Measurements from ENCODE around the gene AQP5. TPM values are rescaled to one million over a fixed set of nuclear protein-coding genes. Genes with fewer than 3 reads are reported as not detected.
A peak's percentile ranks its signal among the peaks of the same experiment; 100 is the strongest.

Gene AQP5
- polyA plus RNA-seq, 3 donors, result not detected

- no peak overlapping the region for H3K27ac ChIP-seq (ENCODE audit: low read depth in 1 of 2, low read length in 2 of 2)
- no peaks in the 10 kb centered on the region for H3K79me2 ChIP-seq (ENCODE audit: insufficient read depth, low read length)
- no peak overlapping the region for H3K4me3 ChIP-seq (replicated peaks in 1 of 3; ENCODE audit: low read depth in 2 of 3, low read length in 3 of 3)
- peaks cover 0 to 13% of the 10 kb centered on the region in 2 donors for H3K27me3 ChIP-seq (ENCODE audit: control insufficient read depth in 2 of 2, insufficient read depth in 2 of 2, low read length in 2 of 2)
- Mint-ChIP-seq H3K4me3 (no peak overlapping the region), H3K27ac (no peak overlapping the region), H3K4me1 (peaks cover 40% of the 10 kb centered on the region), H3K27me3 (ENCODE audit: low read depth in 3 of 3) (peaks cover 5 to 11% (median 5%) of the 10 kb centered on the region in 3 donors), H3K9me3 (peaks cover 0 to 2% (median 0%) of the 10 kb centered on the region in 7 donors), H3K36me3 (peaks cover 3% of the 10 kb centered on the region in 2 donors)
- DNase-seq, result no peak
- H4K20me1 ChIP-seq (ENCODE audit: insufficient read depth, low read length), result no peaks in the 10 kb centered on the region
- 79% methylated on average over 16 of the region's 17 CpGs for WGBS (ENCODE audit: insufficient coverage)
- peak overlapping the region; percentile 53 for H2AFZ ChIP-seq (ENCODE audit: insufficient read depth, low read depth, low read length, poor library complexity, severe bottlenecking)
- no peaks in the 10 kb centered on the region for H3K36me3 ChIP-seq (replicated peaks in 1 of 2; ENCODE audit: control insufficient read depth in 1 of 2, insufficient read depth in 2 of 2, low read length in 2 of 2)
- H3K4me1 ChIP-seq (ENCODE audit: control insufficient read depth in 1 of 2, insufficient read depth in 2 of 2, low read length in 2 of 2), result peaks cover 23 to 38% of the 10 kb centered on the region in 2 donors
- TF ChIP-seq CTCF (IDR thresholded peaks at IDR 0.05), result no peak
- intact Hi-C loops (cut with micrococcal nuclease), result no loop called here
- no peaks in the 10 kb centered on the region for H3K9me3 ChIP-seq (replicated peaks in 1 of 2; ENCODE audit: control insufficient read depth in 1 of 2, insufficient read depth in 1 of 2, low read length in 2 of 2)
- H3K9ac ChIP-seq (ENCODE audit: insufficient read depth, low read length, poor library complexity, severe bottlenecking), result no peak overlapping the region
- H3K4me2 ChIP-seq (replicated peaks; ENCODE audit: extremely low read depth, low read length, poor library complexity, severe bottlenecking), result peak overlapping the region; percentile 27
Measured at GRCh38 chr12:49975318-49975761, 13.7 kb downstream of the AQP5 start.

- Histone ChIP-seq H3K4me3 (replicated peaks in 1 of 3; ENCODE audit: low read depth in 2 of 3, low read length in 3 of 3) (no peak overlapping the region), H3K79me2 (ENCODE audit: insufficient read depth, low read length) (no peaks in the 10 kb centered on the region), H3K27ac (ENCODE audit: low read depth in 1 of 2, low read length in 2 of 2) (no peak overlapping the region), H4K20me1 (ENCODE audit: insufficient read depth, low read length) (no peaks in the 10 kb centered on the region), H3K27me3 (ENCODE audit: control insufficient read depth in 2 of 2, insufficient read depth in 2 of 2, low read length in 2 of 2) (peaks cover 0 to 1% of the 10 kb centered on the region in 2 donors), H3K36me3 (replicated peaks in 1 of 2; ENCODE audit: control insufficient read depth in 1 of 2, insufficient read depth in 2 of 2, low read length in 2 of 2) (no peaks in the 10 kb centered on the region), H3K4me1 (ENCODE audit: control insufficient read depth in 1 of 2, insufficient read depth in 2 of 2, low read length in 2 of 2) (peaks cover 27 to 45% of the 10 kb centered on the region in 2 donors), H2AFZ (ENCODE audit: insufficient read depth, low read depth, low read length, poor library complexity, severe bottlenecking) (no peak overlapping the region), H3K9me3 (replicated peaks in 1 of 2; ENCODE audit: control insufficient read depth in 1 of 2, insufficient read depth in 1 of 2, low read length in 2 of 2) (no peaks in the 10 kb centered on the region), H3K4me2 (replicated peaks; ENCODE audit: extremely low read depth, low read length, poor library complexity, severe bottlenecking) (no peak overlapping the region), H3K9ac (ENCODE audit: insufficient read depth, low read length, poor library complexity, severe bottlenecking) (no peak overlapping the region)
- Mint-ChIP-seq H3K36me3 (peaks cover 3% of the 10 kb centered on the region in 2 donors), H3K4me3 (no peak overlapping the region), H3K27me3 (ENCODE audit: low read depth in 3 of 3) (peaks cover 5 to 11% (median 6%) of the 10 kb centered on the region in 3 donors), H3K27ac (no peak overlapping the region), H3K9me3 (peaks cover 0 to 2% (median 0%) of the 10 kb centered on the region in 7 donors), H3K4me1 (peaks cover 52% of the 10 kb centered on the region)
- no peak for TF ChIP-seq CTCF (IDR thresholded peaks at IDR 0.05)
- intact Hi-C loops (cut with micrococcal nuclease), result no loop called here
- WGBS (ENCODE audit: insufficient coverage), result 17% methylated on average over 1 of the region's 2 CpGs
- no peak for DNase-seq
Measured at GRCh38 chr12:49976557-49976956, 14.9 kb downstream of the AQP5 start.

All from CD14-positive monocyte (primary cell).